A549 (cell line): ENCODE results near the gene RASA1.

Source experiments
- CTCF ChIP-seq: fragments of >200 bp; sonication (Bioruptor Twin); formaldehyde crosslinking; IDR thresholded peaks from 3 replicates; pipeline ENCODE4 v1.5.1; 2016
- EP300 ChIP-seq, 2 experiments: fragments of >200 bp; sonication (Bioruptor Twin); formaldehyde crosslinking; IDR thresholded peaks; 2 replicates in 1 of 2; 3 replicates in 1 of 2; pipeline ENCODE4 v1.6.1; 2016 to 2017
- HOXA7 ChIP-seq: fragments of 250-450 bp; sonication (Bioruptor Pico); IDR thresholded peaks from 2 replicates; pipeline ENCODE4 v1.5.0; 2020; ENCODE audit warnings: mild to moderate bottlenecking, moderate library complexity
- RFX5 ChIP-seq: fragments of 450-650 bp; IDR thresholded peaks from 2 replicates; pipeline ENCODE4 v1.7.1; 2014; ENCODE audit warnings: antibody characterized with exemption, mild to moderate bottlenecking, moderate library complexity
- ZFP36 ChIP-seq: fragments of 450-650 bp; IDR thresholded peaks from 2 replicates; pipeline ENCODE4 v1.6.1; 2014; ENCODE audit warnings: borderline replicate concordance; ENCODE audit not compliant: partially characterized antibody
- TF ChIP-seq, protein P1 (sequence below): fragments of 200-600 bp; sonication (generic); IDR thresholded peaks from 2 replicates; pipeline ENCODE4 v1.6.1; 2016; ENCODE audit warnings: antibody characterized with exemption, mild to moderate bottlenecking, moderate library complexity
- TF ChIP-seq, protein P2 (sequence below): fragments of 250-450 bp; sonication (Bioruptor Pico); IDR thresholded peaks from 2 replicates; pipeline ENCODE4 v1.5.0; 2020; ENCODE audit warnings: low read depth, mild to moderate bottlenecking, moderate library complexity
- TF ChIP-seq, protein P3 (sequence below): IDR thresholded peaks from 2 replicates; pipeline ENCODE4 v1.6.1; 2012

GRCh38 chr5:87368601-87369000 is 100.9 kb downstream of the RASA1 start:
- TF ChIP-seq ZFP36 (no peak), HOXA7 (CRISPR knock-in tag) (no peak), RFX5 (no peak), CTCF (no peak), EP300 (IDR thresholded peaks at IDR 0.05) (no peak)
- TF ChIP-seq, protein P1, sequence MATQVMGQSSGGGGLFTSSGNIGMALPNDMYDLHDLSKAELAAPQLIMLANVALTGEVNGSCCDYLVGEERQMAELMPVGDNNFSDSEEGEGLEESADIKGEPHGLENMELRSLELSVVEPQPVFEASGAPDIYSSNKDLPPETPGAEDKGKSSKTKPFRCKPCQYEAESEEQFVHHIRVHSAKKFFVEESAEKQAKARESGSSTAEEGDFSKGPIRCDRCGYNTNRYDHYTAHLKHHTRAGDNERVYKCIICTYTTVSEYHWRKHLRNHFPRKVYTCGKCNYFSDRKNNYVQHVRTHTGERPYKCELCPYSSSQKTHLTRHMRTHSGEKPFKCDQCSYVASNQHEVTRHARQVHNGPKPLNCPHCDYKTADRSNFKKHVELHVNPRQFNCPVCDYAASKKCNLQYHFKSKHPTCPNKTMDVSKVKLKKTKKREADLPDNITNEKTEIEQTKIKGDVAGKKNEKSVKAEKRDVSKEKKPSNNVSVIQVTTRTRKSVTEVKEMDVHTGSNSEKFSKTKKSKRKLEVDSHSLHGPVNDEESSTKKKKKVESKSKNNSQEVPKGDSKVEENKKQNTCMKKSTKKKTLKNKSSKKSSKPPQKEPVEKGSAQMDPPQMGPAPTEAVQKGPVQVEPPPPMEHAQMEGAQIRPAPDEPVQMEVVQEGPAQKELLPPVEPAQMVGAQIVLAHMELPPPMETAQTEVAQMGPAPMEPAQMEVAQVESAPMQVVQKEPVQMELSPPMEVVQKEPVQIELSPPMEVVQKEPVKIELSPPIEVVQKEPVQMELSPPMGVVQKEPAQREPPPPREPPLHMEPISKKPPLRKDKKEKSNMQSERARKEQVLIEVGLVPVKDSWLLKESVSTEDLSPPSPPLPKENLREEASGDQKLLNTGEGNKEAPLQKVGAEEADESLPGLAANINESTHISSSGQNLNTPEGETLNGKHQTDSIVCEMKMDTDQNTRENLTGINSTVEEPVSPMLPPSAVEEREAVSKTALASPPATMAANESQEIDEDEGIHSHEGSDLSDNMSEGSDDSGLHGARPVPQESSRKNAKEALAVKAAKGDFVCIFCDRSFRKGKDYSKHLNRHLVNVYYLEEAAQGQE, result no peak
- TF ChIP-seq, protein P2, sequence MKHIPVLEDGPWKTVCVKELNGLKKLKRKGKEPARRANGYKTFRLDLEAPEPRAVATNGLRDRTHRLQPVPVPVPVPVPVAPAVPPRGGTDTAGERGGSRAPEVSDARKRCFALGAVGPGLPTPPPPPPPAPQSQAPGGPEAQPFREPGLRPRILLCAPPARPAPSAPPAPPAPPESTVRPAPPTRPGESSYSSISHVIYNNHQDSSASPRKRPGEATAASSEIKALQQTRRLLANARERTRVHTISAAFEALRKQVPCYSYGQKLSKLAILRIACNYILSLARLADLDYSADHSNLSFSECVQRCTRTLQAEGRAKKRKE, result no peak
- TF ChIP-seq, protein P3, sequence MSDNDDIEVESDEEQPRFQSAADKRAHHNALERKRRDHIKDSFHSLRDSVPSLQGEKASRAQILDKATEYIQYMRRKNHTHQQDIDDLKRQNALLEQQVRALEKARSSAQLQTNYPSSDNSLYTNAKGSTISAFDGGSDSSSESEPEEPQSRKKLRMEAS, result no peak
